ENCODE data around the gene PAN2. TPM values are rescaled to one million over a fixed set of nuclear protein-coding genes. Genes with fewer than 3 reads are reported as not detected.

PAN2 gene
- total RNA-seq, 1 experiment from 2014 or later: 71.9 TPM

- Histone ChIP-seq H3K4me3 (ENCODE audit: low read depth in 2 of 2, low read length in 2 of 2) (no peak overlapping the region), H3K36me3 (ENCODE audit: control insufficient read depth, insufficient read depth, low read length) (peaks cover 26% of the 10 kb centered on the region), H3K4me1 (ENCODE audit: control insufficient read depth, insufficient read depth, low read length) (no peaks in the 10 kb centered on the region), H3K9me3 (ENCODE audit: control insufficient read depth, insufficient read depth, low read depth, low read length) (no peaks in the 10 kb centered on the region), H3K27me3 (ENCODE audit: control insufficient read depth, insufficient read depth, low read length) (no peaks in the 10 kb centered on the region), H3K27ac (ENCODE audit: low read length) (no peak overlapping the region)
- DNase-seq (ENCODE audit: low read depth, low spot score) (no peak), ATAC-seq (no peak)
- no TSS peak for BruUV-seq (replicated peaks)
- intact Hi-C loops (cut with micrococcal nuclease; ENCODE audit: unreplicated experiment): no loop called here
- ChIA-PET POLR2A (no interaction called here), CTCF (no interaction called here)
- no peak for TF ChIP-seq TCF7L2 (IDR thresholded peaks at IDR 0.05; ENCODE audit: low read depth, low read length)
- TF ChIP-seq CTCF (IDR thresholded peaks at IDR 0.05): no peak
- in situ Hi-C loops (cut with HindIII; ENCODE audit: low pct_unique_long_range_greater_than_20kb, low sequenced_read_pairs): no loop called here
These were observed 51.2 kb downstream of the PAN2 start for GRCh38 chr12:56282579-56282978.

- Histone ChIP-seq H3K9me3 (ENCODE audit: control insufficient read depth, insufficient read depth, low read depth, low read length) (no peaks in the 10 kb centered on the region), H3K27me3 (ENCODE audit: control insufficient read depth, insufficient read depth, low read length) (no peaks in the 10 kb centered on the region), H3K27ac (ENCODE audit: low read length) (no peak overlapping the region), H3K4me1 (ENCODE audit: control insufficient read depth, insufficient read depth, low read length) (no peaks in the 10 kb centered on the region), H3K4me3 (ENCODE audit: low read depth in 2 of 2, low read length in 2 of 2) (no peak overlapping the region), H3K36me3 (ENCODE audit: control insufficient read depth, insufficient read depth, low read length) (peaks cover 26% of the 10 kb centered on the region)
- in situ Hi-C loops (cut with HindIII; ENCODE audit: low pct_unique_long_range_greater_than_20kb, low sequenced_read_pairs) (no loop called here), intact Hi-C loops (cut with micrococcal nuclease; ENCODE audit: unreplicated experiment) (no loop called here)
- ChIA-PET CTCF (no interaction called here), POLR2A (no interaction called here)
- no peak for TF ChIP-seq POLR2AphosphoS5 (IDR thresholded peaks at IDR 0.05; ENCODE audit: low read depth, low read length)
- TF ChIP-seq TCF7L2 (IDR thresholded peaks at IDR 0.05; ENCODE audit: low read depth, low read length): no peak
- TF ChIP-seq CTCF (IDR thresholded peaks at IDR 0.05): no peak
- no peak for TF ChIP-seq SIN3A (IDR thresholded peaks at IDR 0.05; ENCODE audit: borderline replicate concordance, insufficient read depth, low read depth, low read length)
- no peak for TF ChIP-seq REST (IDR thresholded peaks at IDR 0.05; ENCODE audit: insufficient read depth in 1 of 2, low read depth in 2 of 2, low read length in 1 of 2)
- DNase-seq (ENCODE audit: low read depth, low spot score) (no peak), ATAC-seq (no peak)
- no TSS peak for BruUV-seq (replicated peaks)
These were observed 51.8 kb downstream of the PAN2 start for GRCh38 chr12:56282030-56282429.

- no peak for ATAC-seq
- Histone ChIP-seq H3K36me3 (ENCODE audit: control insufficient read depth, insufficient read depth, low read length) (peaks cover 19% of the 10 kb centered on the region), H3K9me3 (ENCODE audit: control insufficient read depth, insufficient read depth, low read depth, low read length) (no peaks in the 10 kb centered on the region), H3K27ac (ENCODE audit: low read length) (no peak overlapping the region), H3K4me1 (ENCODE audit: control insufficient read depth, insufficient read depth, low read length) (no peaks in the 10 kb centered on the region), H3K4me3 (ENCODE audit: low read depth in 2 of 2, low read length in 2 of 2) (no peak overlapping the region), H3K27me3 (ENCODE audit: control insufficient read depth, insufficient read depth, low read length) (no peaks in the 10 kb centered on the region)
- ChIA-PET POLR2A (no interaction called here), CTCF (no interaction called here)
- intact Hi-C loops (cut with micrococcal nuclease; ENCODE audit: unreplicated experiment): no loop called here
- DNase-seq (ENCODE audit: low read depth, low spot score): no peak
- in situ Hi-C loops (cut with HindIII; ENCODE audit: low pct_unique_long_range_greater_than_20kb, low sequenced_read_pairs): no loop called here
- no peak for TF ChIP-seq POLR2AphosphoS5 (IDR thresholded peaks at IDR 0.05; ENCODE audit: low read depth, low read length)
- no peak for TF ChIP-seq SIN3A (IDR thresholded peaks at IDR 0.05; ENCODE audit: borderline replicate concordance, insufficient read depth, low read depth, low read length)
- no peak for TF ChIP-seq TCF7L2 (IDR thresholded peaks at IDR 0.05; ENCODE audit: low read depth, low read length)
- no peak for TF ChIP-seq REST (IDR thresholded peaks at IDR 0.05; ENCODE audit: insufficient read depth in 1 of 2, low read depth in 2 of 2, low read length in 1 of 2)
- no peak for TF ChIP-seq CTCF (IDR thresholded peaks at IDR 0.05)
- no TSS peak for BruUV-seq (replicated peaks)
These were observed 53.0 kb downstream of the PAN2 start for GRCh38 chr12:56280849-56281248.
